ENCODE measurements around the gene CHRNE.
A peak's percentile ranks its signal among the peaks of the same experiment; 100 is the strongest.
"Not testable (repeated sequence)": the region's sequence is repeated elsewhere in the genome, so short reads cannot be mapped to it uniquely, and the experiment has no call there.

The CHRNE gene

DNA sequence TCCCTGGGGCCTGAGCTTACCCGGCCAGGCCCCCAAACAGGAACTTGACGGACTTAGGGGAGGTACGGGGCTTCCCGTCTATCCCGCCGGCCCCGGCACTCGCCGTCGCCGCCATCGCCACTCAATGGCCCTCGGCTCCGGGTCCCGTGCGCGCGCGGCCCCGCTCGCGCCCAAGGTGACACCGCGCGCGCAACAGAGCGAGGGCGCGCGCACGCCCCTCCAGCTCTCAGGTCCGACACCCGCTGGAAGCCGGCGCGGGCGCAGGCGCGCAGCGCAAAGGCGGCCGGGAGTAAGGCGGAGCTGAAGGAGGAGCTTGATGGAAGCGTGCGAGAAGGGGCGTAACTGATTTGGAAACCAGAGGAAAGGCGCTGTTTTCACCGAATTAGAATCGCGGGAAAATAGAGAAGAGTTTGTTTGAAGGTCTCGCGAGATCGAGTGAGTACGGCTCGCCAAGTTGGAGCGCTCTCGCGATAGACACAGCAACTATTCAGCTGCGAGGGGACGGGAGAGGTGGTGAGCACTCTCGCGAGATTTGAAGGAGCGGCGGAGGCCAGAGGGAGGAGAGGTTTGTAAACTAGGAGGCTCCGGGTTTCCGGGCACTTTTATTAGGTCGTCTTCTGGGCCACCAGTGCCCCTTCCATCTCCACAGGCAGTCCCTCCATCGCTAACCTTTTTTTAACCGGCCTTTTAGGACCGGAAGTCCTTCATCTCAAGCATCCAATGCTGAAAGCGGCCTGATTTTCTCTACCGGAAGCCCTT, 37.1 kb upstream of the CHRNE start, which contains the start of the genes RNF167 and SLC25A11:
Gene RNF167, plus strand, starts transcription at position 473 of the 759 bp plus-strand sequence. CDS start 642 bp downstream, outside the sequence.
Gene SLC25A11, minus strand, starts transcription at position 251 of the 759 bp plus-strand sequence. Its CDS starts 136 bp downstream, at position 115.
- DNase-seq (ENCODE audit: low read depth): peak; percentile 90

GRCh38 chr17:4939546-4939795, 36.6 kb upstream of the CHRNE start:
- DNase-seq (ENCODE audit: low read depth): no peak

DNA sequence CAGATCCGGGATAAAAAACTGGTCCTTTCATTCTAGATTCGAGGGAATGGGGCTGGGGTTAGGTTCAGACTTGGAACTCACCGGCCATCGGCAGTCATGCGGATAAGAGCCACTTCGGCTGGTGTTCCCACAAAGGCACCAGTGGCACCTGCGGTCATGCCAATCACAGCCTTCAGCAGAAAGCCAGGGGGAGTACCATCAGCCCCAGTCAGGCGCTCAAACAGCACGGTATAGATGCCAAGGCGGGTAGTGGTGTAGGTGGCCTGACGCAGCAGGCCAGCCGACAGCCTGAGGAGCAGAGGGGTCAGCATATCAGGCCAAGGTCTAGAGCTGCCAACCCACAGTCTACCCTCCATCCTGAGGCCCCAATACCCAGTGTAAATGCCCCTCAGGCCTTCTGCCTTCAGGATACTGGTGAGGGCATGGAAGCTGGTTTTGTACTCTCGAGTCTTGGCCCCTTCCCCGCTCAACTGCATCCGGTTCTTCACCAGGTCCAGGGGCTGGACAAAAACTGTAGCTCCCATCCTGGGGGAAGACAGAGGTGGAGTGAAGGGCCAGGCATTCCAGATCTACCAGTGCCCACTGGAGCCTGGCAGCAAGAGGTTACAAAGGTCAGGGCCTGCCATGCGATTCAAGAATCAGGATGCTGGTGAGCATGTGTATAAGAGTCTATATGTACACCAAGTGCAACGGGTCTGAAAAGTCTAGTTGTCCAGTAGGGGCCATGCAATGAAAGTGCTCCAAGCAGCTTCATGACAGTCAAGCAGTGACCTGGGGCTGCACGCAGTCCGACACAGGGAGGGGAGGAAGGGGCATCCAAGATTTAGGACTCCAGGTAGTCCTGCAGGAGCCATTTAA, 36.0 kb upstream of the CHRNE start:
- DNase-seq (ENCODE audit: low read depth): no peak

GRCh38 chr17:4938069-4938491, 35.2 kb upstream of the CHRNE start:
- no peak for DNase-seq (ENCODE audit: low read depth)

- no peak for DNase-seq (ENCODE audit: low read depth)
Measured at GRCh38 chr17:4937553-4937952, 34.7 kb upstream of the CHRNE start.

DNA sequence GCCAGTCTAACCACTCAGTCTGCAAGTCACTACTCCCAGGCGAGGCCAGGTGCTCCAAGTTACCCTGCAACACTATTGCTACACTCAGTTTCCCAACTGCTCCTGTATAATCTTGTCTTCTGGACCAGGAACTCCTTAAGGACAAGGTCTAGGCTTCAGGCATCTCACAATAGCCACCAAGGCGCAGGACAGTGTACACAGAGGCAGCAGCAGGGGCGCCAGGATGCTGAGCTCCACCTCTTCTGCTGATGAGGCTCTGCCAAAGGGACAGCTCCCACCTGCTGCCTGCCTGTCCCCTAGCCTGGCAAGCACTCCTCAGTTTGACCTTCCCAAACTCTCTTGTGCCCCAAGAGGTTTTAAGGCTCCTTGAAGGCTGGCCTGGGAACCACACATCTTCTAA, 33.5 kb upstream of the CHRNE start:
- no peak for DNase-seq (ENCODE audit: low read depth)

DNA sequence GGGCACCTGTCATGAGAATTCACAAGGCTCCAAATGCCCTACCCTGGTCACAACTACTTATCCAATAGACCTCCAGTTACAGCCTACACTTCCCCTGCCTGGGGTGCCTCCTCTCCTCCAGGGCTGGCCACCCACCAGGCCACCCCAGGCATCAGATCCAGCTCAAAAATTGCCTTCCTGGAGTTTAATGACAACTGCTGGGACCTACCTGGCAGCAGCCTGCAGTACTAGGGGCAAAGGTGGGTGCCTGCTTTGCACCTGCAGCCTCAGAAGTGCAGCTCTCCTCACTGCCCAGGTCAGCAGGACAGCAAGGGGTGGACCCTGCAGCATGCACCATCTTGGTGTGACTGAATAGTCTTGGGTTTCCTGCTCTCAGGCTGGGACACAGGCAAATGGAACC, 32.8 kb upstream of the CHRNE start:
- no peak for DNase-seq (ENCODE audit: low read depth)

DNA sequence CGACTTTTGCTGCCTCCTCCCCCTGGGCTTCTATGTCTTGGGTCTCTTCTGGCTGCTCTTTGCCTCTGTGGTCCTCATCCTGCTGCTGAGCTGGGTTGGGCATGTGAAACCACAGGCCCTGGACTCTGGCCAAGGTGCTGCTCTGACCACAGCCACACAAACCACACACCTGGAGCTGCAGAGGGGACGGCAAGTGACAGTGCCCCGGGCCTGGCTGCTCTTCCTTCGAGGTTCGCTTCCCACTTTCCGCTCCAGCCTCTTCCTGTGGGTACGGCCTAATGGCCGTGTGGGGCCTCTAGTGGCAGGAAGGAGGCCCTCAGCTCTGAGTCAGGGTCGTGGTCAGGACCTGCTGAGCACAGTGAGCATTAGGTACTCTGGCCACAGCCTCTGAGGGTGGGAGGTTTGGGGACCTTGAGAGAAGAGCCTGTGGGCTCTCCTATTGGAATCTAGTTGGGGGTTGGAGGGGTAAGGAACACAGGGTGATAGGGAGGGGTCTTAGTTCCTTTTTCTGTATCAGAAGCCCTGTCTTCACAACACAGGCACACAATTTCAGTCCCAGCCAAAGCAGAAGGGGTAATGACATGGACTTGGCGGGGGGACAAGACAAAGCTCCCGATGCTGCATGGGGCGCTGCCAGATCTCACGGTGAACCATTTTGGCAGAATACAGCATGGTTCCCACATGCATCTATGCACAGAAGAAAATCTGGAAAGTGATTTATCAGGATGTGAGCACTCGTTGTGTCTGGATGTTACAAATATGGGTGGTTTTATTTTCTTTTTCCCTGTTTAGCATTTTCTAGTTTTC, 31.5 kb upstream of the CHRNE start:
- DNase-seq (ENCODE audit: low read depth): no peak

GRCh38 chr17:4933646-4934045, 30.7 kb upstream of the CHRNE start:
- no peak for DNase-seq (ENCODE audit: low read depth)

GRCh38 chr17:4932756-4933155, 29.9 kb upstream of the CHRNE start:
- DNase-seq (ENCODE audit: low read depth): no peak

- DNase-seq (ENCODE audit: low read depth): no peak
Measured at GRCh38 chr17:4931963-4932362, 29.1 kb upstream of the CHRNE start, which contains the start of gene GP1BA. Gene GP1BA, plus strand, starts transcription at chr17:4932277. Its CDS starts 328 bp downstream, at chr17:4932605.

DNA sequence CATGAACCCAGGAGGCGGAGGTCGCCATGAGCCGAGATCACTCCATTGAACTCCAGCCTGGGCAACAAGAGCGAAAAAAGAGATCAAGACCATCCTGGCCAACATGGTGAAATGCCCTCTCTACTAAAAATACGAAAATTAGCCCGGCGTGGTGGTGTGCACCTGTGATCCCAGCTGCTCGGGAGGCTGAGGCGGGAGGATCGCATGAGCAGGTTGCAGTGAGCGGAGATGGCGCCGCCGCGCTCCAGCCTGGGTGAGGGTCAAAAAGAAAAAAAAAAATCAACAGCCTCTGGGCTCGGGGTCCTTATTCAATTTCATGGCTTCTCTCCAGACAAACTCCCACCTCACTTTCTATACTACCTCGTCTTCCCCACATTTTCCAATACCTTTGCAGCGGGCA, 26.0 kb upstream of the CHRNE start:
- no peak for DNase-seq (ENCODE audit: low read depth)

DNA sequence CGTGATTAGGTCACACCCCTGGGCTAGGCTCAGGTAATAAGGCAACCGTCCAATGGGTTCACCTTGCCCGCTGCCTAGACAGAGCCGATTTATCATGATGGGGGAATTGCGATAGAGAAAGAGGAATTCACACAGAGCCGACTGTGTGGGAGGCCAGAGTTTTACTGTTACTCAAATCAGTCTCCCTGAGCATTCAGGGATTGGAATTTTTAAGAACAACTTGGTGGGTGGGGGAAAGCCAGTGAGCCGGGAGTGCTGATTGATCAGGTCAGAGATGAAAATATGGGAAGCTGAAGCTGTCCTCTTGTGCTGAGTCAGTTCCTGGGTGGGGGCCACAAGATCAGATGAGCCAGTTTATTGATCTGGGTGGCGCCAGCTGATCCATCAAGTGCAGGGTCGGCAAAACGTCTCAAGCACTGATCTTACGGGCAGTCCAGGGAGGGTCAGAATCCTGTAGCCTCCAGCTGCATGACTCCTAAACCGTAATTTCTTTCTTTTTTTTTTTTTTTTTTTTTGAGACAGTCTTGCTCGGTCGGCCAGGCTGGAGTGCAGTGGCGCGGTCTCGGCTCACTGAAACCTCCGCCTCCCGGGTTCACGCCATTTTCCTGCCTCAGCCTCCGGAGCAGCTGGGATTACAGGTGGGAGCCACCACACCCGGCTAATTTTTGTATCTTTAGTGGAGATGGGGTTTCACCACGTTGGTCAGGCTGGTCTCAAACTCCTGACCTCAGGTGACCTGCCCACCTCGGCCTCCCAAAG, 23.9 kb upstream of the CHRNE start:
- not testable (repeated sequence) for DNase-seq (ENCODE audit: low read depth)

DNA sequence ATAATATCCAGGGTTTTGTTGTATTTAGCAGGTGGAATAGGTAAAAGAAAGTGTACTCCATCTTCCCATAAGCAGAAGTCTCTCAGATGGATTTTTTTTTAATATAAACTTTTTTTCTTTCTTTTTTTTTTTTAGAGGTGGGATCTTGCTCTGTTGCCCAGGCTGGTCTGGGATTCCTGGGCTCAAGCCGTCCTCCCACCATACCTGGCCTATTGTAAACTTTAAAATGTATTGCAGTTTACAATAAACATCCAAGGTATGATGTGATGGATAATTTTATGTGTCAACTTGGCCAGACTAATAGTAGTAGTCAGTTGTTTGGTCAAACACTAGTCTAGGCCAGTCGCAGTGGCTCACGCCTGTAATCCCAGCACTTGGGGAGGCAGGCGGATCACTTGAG, 18.4 kb upstream of the CHRNE start:
- no peak for DNase-seq (ENCODE audit: low read depth)

GRCh38 chr17:4920351-4921048, 17.6 kb upstream of the CHRNE start:
- no peak for DNase-seq (ENCODE audit: low read depth)

GRCh38 chr17:4919511-4920047, 16.7 kb upstream of the CHRNE start:
- DNase-seq (ENCODE audit: low read depth): no peak

- DNase-seq (ENCODE audit: low read depth): not testable (repeated sequence)
Measured at GRCh38 chr17:4914551-4914950, 11.7 kb upstream of the CHRNE start.

DNA sequence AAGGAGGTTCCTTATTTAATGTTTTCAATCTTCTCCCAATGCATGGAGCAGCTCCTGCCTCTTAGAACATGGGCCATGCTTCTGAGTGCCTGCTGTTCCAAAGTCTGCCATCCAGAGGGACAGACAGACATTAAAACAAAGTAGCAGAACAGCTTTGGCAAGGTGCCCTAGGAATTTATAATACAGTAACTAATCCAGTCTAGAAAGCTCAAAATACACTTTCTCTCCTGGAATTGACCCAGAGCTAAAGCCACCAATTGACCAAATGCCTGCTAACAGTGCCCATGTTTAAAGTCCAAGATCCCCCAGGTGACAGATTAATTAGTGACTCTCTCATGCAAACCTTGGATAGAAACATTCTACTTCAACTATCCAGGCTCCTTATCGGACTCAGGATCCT, 11.1 kb upstream of the CHRNE start:
- no peak for DNase-seq (ENCODE audit: low read depth)

DNA sequence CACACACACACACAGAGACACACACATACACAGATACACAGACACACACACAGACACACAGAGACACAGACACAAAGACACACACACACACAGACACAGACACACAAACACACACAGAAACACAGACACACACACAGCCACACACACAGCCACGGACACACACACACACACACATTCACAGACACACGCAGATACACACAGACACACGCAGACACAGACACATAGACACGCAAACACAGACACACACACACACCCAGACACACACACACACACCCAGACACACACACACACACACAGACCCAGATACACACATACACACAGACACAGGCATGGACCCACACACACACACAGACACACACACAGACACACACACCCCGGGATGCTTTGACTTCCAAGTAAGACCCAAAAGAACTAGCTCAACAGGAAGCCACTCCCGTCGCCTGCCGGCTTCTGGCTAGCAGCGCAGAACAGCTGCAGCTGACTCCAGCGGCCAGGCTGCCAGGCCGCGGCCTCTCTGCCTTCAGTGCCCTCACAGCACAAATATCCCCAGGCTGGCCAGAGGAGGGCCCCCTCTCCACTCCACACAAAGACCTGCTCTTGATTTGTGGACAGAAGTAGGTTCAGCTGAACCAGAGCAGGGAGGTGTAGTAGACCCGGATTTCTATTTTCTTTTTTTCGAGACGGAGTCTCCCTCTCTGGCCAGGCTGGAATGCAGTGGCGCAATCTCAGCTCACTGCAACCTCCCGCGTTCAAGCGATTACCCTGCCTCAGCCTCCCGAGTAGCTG, 6.0 kb upstream of the CHRNE start:
- peak; percentile 52 for DNase-seq (ENCODE audit: low read depth)

DNA sequence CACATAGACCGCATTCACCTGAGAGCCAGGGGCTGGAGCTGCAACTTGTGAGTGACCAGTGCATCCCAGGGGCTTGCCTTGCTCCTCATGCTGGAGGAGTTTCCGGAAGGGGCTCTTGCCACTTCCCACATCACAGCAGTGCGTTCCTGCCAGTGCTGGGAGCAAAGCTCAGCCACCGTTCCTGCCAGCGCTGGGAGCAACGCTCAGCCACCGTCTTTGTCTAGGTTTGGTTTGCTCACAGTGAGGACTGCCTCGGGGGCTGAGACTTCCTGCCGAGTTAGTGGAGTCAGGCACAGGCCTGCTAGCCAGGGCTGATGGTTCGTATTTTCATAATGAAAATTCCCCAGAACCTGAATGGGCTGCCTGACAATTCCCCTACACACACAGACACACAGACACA, 5.4 kb upstream of the CHRNE start:
- DNase-seq (ENCODE audit: low read depth): no peak
